ENCODE data around the gene RNF144A.

DNA sequence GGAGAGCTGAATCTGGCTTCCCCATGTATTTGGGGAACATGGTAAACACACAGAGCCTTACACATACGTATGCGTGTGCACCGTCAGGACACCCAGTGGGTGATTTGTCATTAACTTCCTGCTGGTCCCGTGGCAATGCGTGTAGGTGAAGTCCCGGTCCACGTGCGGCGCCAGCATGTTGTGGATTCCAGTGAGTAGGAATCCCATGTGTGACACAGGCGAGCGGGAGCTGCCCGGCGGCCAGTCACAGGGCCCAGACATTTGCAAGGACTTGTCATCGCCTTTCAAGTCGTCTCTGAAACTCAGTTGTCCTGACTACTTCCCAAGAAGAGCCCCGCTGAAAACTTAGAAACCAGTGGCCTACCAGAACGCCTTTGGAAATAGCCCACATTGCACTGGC lies 102.0 kb downstream of the RNF144A start:
- no peak for TF ChIP-seq EZH2 (IDR thresholded peaks at IDR 0.05; ENCODE audit: insufficient read depth, poor library complexity, severe bottlenecking)
- no peak for TF ChIP-seq EZH2phosphoT487 (IDR thresholded peaks at IDR 0.05; ENCODE audit: insufficient read depth, low read depth)
